Endodermal cell (in vitro differentiated cells): ENCODE measurements around the gene GID8. TPM values are rescaled to one million over a fixed set of nuclear protein-coding genes. Genes with fewer than 3 reads are reported as not detected.
A peak's percentile ranks its signal among the peaks of the same experiment; 100 is the strongest.

Source experiments
- DNase-seq: peaks from one replicate; pipeline ENCODE4 v3.0.0-alpha.2; 2017
- H3K27ac ChIP-seq: 2 replicates; pipeline ENCODE4 v1.5.1; 2013; ENCODE audit warnings: mild to moderate bottlenecking, low read depth, low read length, moderate library complexity
- H3K27me3 ChIP-seq: 2 replicates; pipeline ENCODE4 v1.6.1; 2013; ENCODE audit warnings: mild to moderate bottlenecking, low read length, moderate library complexity; ENCODE audit not compliant: insufficient read depth, control insufficient read depth, poor library complexity, severe bottlenecking
- H3K36me3 ChIP-seq: 2 replicates; pipeline ENCODE4 v1.7.0; 2013; ENCODE audit warnings: mild to moderate bottlenecking, low read length, moderate library complexity; ENCODE audit not compliant: control insufficient read depth, insufficient read depth
- H3K4me1 ChIP-seq: one replicate; pipeline ENCODE4 v1.7.0; 2013; ENCODE audit warnings: low read length; ENCODE audit not compliant: control insufficient read depth, insufficient read depth
- H3K4me3 ChIP-seq: 2 replicates; pipeline ENCODE4 v1.5.1; 2013; ENCODE audit warnings: mild to moderate bottlenecking, low read length, moderate library complexity
- H3K9ac ChIP-seq: 2 replicates; pipeline ENCODE4 v1.6.1; 2013; ENCODE audit warnings: mild to moderate bottlenecking, low read length, moderate library complexity; ENCODE audit not compliant: poor library complexity, severe bottlenecking; ENCODE audit errors: extremely low read depth
- H3K9me3 ChIP-seq: 2 replicates; pipeline ENCODE4 v1.6.1; 2013; ENCODE audit warnings: mild to moderate bottlenecking, low read length, moderate library complexity; ENCODE audit not compliant: control insufficient read depth
- H3K27ac Mint-ChIP-seq: 2 replicates; pipeline ENCODE4 v1.8.0; 2020; ENCODE audit warnings: mixed read lengths
- H3K27me3 Mint-ChIP-seq: 2 replicates; pipeline ENCODE4 v1.8.0; 2021; ENCODE audit warnings: mild to moderate bottlenecking, mixed read lengths; ENCODE audit not compliant: insufficient read depth
- H3K36me3 Mint-ChIP-seq: 2 replicates; pipeline ENCODE4 v1.8.0; 2020; ENCODE audit warnings: low read depth, mixed read lengths
- H3K4me1 Mint-ChIP-seq: 2 replicates; pipeline ENCODE4 v1.8.0; 2020; ENCODE audit warnings: mixed read lengths
- H3K4me3 Mint-ChIP-seq: 2 replicates; pipeline ENCODE4 v1.8.0; 2020; ENCODE audit warnings: mild to moderate bottlenecking, moderate library complexity, mixed read lengths
- H3K9me3 Mint-ChIP-seq: 2 replicates; pipeline ENCODE4 v1.8.0; 2020; ENCODE audit warnings: mild to moderate bottlenecking, mixed read lengths
- CTCF ChIP-seq: fragments of 200-600 bp; sonication (generic); conservative IDR thresholded peaks from 2 replicates; pipeline ENCODE4 v1.5.0; 2021; ENCODE audit warnings: antibody characterized with exemption, mild to moderate bottlenecking
- WGBS, 2 experiments: methylation state at CpG; one replicate each; pipeline versions ENCODE4 v1.1.5 to v1.1.7; 2013; ENCODE audit warnings: missing lambda C conversion rate in 2 of 2, mixed read lengths in 1 of 2; ENCODE audit not compliant: insufficient coverage in 1 of 2, insufficient read length in 1 of 2; 5-methylcytosine and 5-hydroxymethylcytosine counted together
- total RNA-seq, 2 donors: library from RNA; stranded (reverse); fragmentation: NEBNext Ultra II Directional in 1 of 2; extraction: Animal tissue kit (Norgen Biotek cat#: 25700) in 1 of 2; gene quantifications; 2 replicates in 1 of 2; 3 replicates in 1 of 2; pipeline ENCODE4 v1.2.1, GENCODE V29; 2021

The GID8 gene
- total RNA-seq, 2 donors from 2014 or later: 51.5 to 52.1 TPM

- Histone ChIP-seq H3K4me3 (no peak overlapping the region), H3K27me3 (no peaks in the 10 kb centered on the region), H3K9ac (no peak overlapping the region), H3K27ac (no peak overlapping the region), H3K9me3 (no peaks in the 10 kb centered on the region), H3K4me1 (peaks cover 8% of the 10 kb centered on the region), H3K36me3 (peaks cover 89% of the 10 kb centered on the region)
- no peak for DNase-seq
- H3K9me3 Mint-ChIP-seq: no peaks in the 10 kb centered on the region
- 91% methylated on average over 10 to 13 of the region's 14 CpGs for WGBS, 2 experiments
- H3K4me3 Mint-ChIP-seq: no peak overlapping the region
- peaks cover 14% of the 10 kb centered on the region for H3K4me1 Mint-ChIP-seq
- TF ChIP-seq CTCF: no peak
- no peaks in the 10 kb centered on the region for H3K27me3 Mint-ChIP-seq
- no peak overlapping the region for H3K27ac Mint-ChIP-seq
- H3K36me3 Mint-ChIP-seq: peaks cover 72% of the 10 kb centered on the region
Measured at GRCh38 chr20:62894261-62894660, 43.7 kb upstream of the GID8 start.

GRCh38 chr20:62895539-62895938, 42.4 kb upstream of the GID8 start:
- Mint-ChIP-seq H3K4me1 (peaks cover 26% of the 10 kb centered on the region), H3K36me3 (peaks cover 60% of the 10 kb centered on the region), H3K4me3 (no peak overlapping the region), H3K27ac (peak overlapping the region; percentile 86), H3K27me3 (no peaks in the 10 kb centered on the region), H3K9me3 (no peaks in the 10 kb centered on the region)
- no peak overlapping the region for H3K4me3 ChIP-seq
- DNase-seq: no peak
- H3K36me3 ChIP-seq: peaks cover 76% of the 10 kb centered on the region
- no peaks in the 10 kb centered on the region for H3K9me3 ChIP-seq
- H3K27me3 ChIP-seq: no peaks in the 10 kb centered on the region
- 90 to 100% methylated on average over 9 of the region's 9 CpGs for WGBS, 2 experiments
- H3K27ac ChIP-seq: no peak overlapping the region
- H3K4me1 ChIP-seq: peaks cover 19% of the 10 kb centered on the region
- TF ChIP-seq CTCF: no peak
- H3K9ac ChIP-seq: no peak overlapping the region

- no peak overlapping the region for H3K27ac Mint-ChIP-seq
- no peak overlapping the region for H3K4me3 Mint-ChIP-seq
- no peak overlapping the region for H3K9ac ChIP-seq
- no peak for DNase-seq
- H3K36me3 Mint-ChIP-seq: peaks cover 50% of the 10 kb centered on the region
- no peak for TF ChIP-seq CTCF
- no peak overlapping the region for H3K4me3 ChIP-seq
- peaks cover 36% of the 10 kb centered on the region for H3K4me1 Mint-ChIP-seq
- no peak overlapping the region for H3K27ac ChIP-seq
- peaks cover 72% of the 10 kb centered on the region for H3K36me3 ChIP-seq
- no peaks in the 10 kb centered on the region for H3K9me3 Mint-ChIP-seq
- peaks cover 23% of the 10 kb centered on the region for H3K4me1 ChIP-seq
- H3K27me3 ChIP-seq: no peaks in the 10 kb centered on the region
- no peaks in the 10 kb centered on the region for H3K9me3 ChIP-seq
- no peaks in the 10 kb centered on the region for H3K27me3 Mint-ChIP-seq
- 94 to 98% methylated on average over 10 to 16 of the region's 16 CpGs for WGBS, 2 experiments
Measured at GRCh38 chr20:62896526-62896925, 41.4 kb upstream of the GID8 start.
